Aortic smooth muscle cell (primary cell): Measurements from ENCODE around the gene STK26. TPM values are rescaled to one million over a fixed set of nuclear protein-coding genes. Genes with fewer than 3 reads are reported as not detected.

Source experiments
- total RNA-seq: library from RNA; depleted of rRNA; stranded (reverse); fragments of >200 nt; gene quantifications from 2 replicates; pipeline ENCODE4 v1.2.3, GENCODE V29; 2014

Gene STK26
- total RNA-seq = 0.75 and 1.5 TPM in 2 replicates

DNA sequence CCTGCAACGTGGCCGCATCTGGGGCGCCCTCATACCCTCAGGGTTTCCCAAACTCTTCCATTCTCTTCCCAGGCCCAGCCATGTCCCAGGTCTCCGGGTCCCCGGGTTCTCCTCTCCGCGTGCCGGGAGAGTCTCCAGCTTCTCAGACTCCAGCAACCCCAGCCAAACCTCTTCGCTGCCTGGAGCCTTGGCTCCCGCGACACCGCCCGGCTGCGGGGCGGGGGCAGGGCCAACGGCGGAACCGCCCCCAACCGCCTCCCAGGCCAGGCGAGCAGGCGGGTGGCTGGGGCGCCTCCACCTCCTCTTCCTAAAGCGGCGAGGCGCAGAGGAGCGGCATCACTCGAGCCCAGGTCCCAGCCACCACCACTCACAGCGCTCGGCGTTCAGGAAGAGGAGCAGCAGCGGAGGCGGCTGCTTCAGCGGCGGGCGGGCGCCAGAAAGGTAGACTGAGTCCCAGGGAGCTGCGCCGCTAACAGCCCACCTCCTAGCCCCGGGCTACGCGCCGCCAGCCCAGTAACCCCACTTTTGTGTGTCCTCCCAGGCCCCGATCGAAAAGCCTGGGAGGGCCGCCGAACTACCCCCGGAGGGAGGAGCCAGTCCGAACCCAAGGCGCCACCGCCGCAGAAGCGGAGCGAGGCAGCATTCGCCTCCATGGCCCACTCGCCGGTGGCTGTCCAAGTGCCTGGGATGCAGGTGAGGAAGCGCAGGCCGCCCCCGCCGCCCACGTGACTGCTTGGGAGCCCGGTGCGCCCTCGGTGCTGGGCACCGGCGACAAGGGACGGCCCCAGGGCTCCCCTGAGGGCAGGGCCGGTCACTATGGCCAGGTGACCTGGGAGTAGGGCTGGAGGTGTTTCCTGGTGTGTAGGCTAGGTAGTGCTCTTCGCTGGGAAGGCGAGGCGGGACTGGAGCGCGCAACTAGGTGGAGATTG is at the start of gene STK26:
TSS of gene STK26 (plus strand) at position 336 of the 929 bp plus-strand sequence. CDS start at position 652, 316 bp downstream.

Other genes starting within 250 kb of the STK26 start
- not detected in 2 replicates for gene FRMD7, start 104.7 kb downstream of the STK26 start, total RNA-seq
- 13.2 and 15.1 TPM in 2 replicates for gene RAP2C, start 196.1 kb downstream of the STK26 start, total RNA-seq